ENCODE measurements around the gene CEP162. TPM values are rescaled to one million over a fixed set of nuclear protein-coding genes. Genes with fewer than 3 reads are reported as not detected.
"Not testable (repeated sequence)": the region's sequence is repeated elsewhere in the genome, so short reads cannot be mapped to it uniquely, and the experiment has no call there.

CEP162 gene
- total RNA-seq, 2 donors from 2014 or later = 4.5 to 13.1 TPM

DNA sequence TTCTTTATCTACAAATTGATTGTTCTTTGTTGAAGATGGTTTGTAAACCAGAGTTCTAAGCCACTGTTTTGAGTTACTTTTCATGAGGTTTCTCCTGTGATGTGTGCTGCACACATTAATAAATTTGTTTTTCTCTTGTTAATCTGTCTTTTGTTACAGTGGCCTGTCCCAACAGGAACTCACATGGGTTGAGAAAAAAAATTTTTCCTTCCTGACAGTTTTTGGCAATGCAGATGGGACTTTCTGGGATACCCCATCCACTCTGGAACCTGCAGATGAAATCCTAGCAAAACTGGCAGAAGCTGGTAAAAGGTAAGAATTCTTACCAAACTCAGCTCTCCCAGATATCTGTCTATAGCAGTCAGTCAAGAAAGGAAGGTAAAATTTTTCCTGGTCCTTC is 88.1 kb downstream of the CEP162 start:
- intact Hi-C loops (cut with DNase I) = no loop called here
- no peak for TF ChIP-seq POLR2A (IDR thresholded peaks at IDR 0.05)
- TF ChIP-seq, protein P1, sequence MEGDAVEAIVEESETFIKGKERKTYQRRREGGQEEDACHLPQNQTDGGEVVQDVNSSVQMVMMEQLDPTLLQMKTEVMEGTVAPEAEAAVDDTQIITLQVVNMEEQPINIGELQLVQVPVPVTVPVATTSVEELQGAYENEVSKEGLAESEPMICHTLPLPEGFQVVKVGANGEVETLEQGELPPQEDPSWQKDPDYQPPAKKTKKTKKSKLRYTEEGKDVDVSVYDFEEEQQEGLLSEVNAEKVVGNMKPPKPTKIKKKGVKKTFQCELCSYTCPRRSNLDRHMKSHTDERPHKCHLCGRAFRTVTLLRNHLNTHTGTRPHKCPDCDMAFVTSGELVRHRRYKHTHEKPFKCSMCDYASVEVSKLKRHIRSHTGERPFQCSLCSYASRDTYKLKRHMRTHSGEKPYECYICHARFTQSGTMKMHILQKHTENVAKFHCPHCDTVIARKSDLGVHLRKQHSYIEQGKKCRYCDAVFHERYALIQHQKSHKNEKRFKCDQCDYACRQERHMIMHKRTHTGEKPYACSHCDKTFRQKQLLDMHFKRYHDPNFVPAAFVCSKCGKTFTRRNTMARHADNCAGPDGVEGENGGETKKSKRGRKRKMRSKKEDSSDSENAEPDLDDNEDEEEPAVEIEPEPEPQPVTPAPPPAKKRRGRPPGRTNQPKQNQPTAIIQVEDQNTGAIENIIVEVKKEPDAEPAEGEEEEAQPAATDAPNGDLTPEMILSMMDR (IDR thresholded peaks at IDR 0.05) = no peak

DNA sequence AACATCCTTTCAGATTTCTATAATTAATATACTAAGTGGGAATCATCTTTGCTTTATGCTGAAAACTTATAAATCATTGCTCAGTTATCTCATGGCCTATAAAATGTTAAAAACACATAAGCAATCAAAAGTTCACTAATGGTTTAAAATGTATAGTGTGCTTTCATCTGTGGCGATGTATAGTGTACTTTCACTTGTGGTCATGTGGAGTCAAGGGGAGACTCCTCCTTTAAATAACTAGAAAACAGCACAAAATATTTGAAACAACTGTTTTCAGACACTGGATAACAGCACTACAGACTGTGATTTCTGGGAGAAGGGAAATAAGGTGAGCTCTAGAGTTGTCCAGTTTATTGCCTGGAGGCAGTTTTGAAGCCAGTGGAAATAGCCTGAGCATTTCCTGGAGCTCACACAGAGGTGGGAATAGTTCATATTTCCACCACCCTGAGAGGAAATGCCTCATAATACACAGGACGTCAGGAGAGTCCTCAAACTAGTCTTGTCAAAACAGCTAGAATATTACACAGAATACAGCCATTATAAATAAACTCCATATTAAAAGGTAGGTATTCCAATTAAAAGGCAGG is 89.4 kb downstream of the CEP162 start:
- Histone ChIP-seq H3K4me3 (no peak overlapping the region), H3K27me3 (replicated peaks; ENCODE audit: insufficient read depth) (no peaks in the 10 kb centered on the region), H3K27ac (no peak overlapping the region), H3K36me3 (no peaks in the 10 kb centered on the region), H3K4me1 (replicated peaks) (no peaks in the 10 kb centered on the region), H3K9me3 (no peaks in the 10 kb centered on the region)
- intact Hi-C loops (cut with DNase I) = no loop called here
- 61% methylated on average over 2 of the region's 2 CpGs for WGBS
- DNase-seq (ENCODE audit: low spot score) = no peak
- TF ChIP-seq POLR2AphosphoS5 (IDR thresholded peaks at IDR 0.05) (no peak), POLR2A (IDR thresholded peaks at IDR 0.05) (no peak)
- TF ChIP-seq, protein P1 (IDR thresholded peaks at IDR 0.05) = no peak

More for the DNA sequence above, 88.1 kb downstream of the CEP162 start:
- Histone ChIP-seq H3K36me3 (no peaks in the 10 kb centered on the region), H3K27ac (no peak overlapping the region), H3K9me3 (no peaks in the 10 kb centered on the region), H3K4me3 (no peak overlapping the region), H3K4me1 (replicated peaks) (no peaks in the 10 kb centered on the region), H3K27me3 (replicated peaks; ENCODE audit: insufficient read depth) (no peaks in the 10 kb centered on the region)
- no peak for DNase-seq (ENCODE audit: low spot score)

DNA sequence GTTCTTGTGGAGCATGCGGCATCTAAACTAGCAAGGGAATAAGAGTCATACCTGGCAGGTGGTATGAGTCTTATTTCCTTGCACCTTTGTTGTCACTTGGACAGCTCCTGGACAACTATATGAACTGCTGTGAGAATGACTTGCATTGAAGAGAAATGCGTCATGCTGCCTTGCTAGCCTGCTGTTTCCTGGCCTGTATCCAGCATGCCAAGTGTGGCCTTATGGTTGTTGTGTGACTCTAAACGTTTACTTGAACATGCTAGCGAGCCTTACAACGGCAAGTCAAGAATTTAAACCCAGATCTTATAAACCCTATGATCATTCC is 90.4 kb downstream of the CEP162 start:
- no peak for DNase-seq (ENCODE audit: low spot score)
- H3K27me3 ChIP-seq (replicated peaks; ENCODE audit: insufficient read depth) = no peaks in the 10 kb centered on the region
- H3K4me3 ChIP-seq = no peak overlapping the region
- H3K36me3 ChIP-seq = no peaks in the 10 kb centered on the region
- no peaks in the 10 kb centered on the region for H3K9me3 ChIP-seq
- no peaks in the 10 kb centered on the region for H3K4me1 ChIP-seq (replicated peaks)
- TF ChIP-seq POLR2AphosphoS5 (IDR thresholded peaks at IDR 0.05) = no peak
- TF ChIP-seq POLR2A (IDR thresholded peaks at IDR 0.05) = no peak
- TF ChIP-seq, protein P1 (IDR thresholded peaks at IDR 0.05) = no peak
- 80% methylated on average over 5 of the region's 5 CpGs for WGBS
- no peak overlapping the region for H3K27ac ChIP-seq
- intact Hi-C loops (cut with DNase I) = no loop called here

DNA sequence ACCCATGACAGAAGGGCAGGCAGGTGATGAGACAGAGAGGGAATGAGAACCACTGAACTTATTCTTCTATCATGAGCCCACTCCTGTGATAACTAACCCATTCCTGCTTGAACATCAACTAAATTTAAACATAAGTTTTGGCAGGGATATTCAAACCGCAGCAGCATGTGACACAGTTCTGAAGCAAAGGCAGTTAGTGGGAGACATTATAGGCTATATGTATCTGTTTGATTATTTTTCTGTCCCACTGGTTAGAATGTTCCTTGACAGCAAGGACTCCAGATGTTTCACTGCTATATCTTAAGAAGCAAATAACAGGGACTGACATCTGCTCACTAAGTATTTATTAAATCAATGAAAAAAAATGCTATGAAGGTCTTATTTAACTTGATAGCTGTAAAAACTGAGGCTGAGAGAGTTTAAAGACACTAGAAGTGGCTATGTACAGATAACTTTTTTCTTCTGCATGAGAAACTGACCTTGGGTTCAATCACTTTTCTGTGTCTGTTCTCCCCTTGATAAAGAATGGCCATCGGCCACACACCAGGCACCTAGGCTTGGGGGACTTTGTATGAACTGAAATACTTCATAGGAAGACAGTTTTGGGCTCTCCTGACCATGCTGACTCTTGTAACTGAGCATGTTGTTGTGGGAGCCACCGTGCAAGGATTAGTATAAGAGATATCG is 90.9 kb downstream of the CEP162 start:
- no peaks in the 10 kb centered on the region for H3K36me3 ChIP-seq
- H3K4me1 ChIP-seq (replicated peaks) = no peaks in the 10 kb centered on the region
- TF ChIP-seq, protein P1 (IDR thresholded peaks at IDR 0.05) = no peak
- TF ChIP-seq POLR2AphosphoS5 (IDR thresholded peaks at IDR 0.05) (no peak), POLR2A (IDR thresholded peaks at IDR 0.05) (no peak)
- no peaks in the 10 kb centered on the region for H3K27me3 ChIP-seq (replicated peaks; ENCODE audit: insufficient read depth)
- no peaks in the 10 kb centered on the region for H3K9me3 ChIP-seq
- intact Hi-C loops (cut with DNase I) = no loop called here
- 92% methylated on average over 4 of the region's 4 CpGs for WGBS
- no peak for DNase-seq (ENCODE audit: low spot score)
- no peak overlapping the region for H3K27ac ChIP-seq
- H3K4me3 ChIP-seq = no peak overlapping the region

DNA sequence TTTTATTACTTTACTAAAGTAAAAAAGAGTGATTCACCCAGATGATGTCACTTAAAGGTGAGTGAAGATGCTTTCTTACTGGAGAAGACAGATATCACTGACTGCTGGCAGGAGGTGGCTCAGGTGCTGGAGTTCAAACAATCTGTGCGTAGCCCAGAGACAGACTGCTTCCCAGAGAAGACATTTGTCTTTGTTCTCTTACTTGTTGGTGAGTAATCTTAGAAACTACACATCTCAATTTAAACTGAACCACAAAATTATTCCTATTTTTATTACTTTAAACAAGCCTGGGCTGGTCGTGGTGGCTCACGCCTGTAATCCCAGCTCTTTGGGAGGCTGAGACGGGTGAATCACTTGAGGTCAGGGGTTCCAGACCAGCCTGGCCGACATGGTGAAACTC is 92.2 kb downstream of the CEP162 start:
- H3K9me3 ChIP-seq = no peaks in the 10 kb centered on the region
- DNase-seq (ENCODE audit: low spot score) = no peak
- no peaks in the 10 kb centered on the region for H3K27me3 ChIP-seq (replicated peaks; ENCODE audit: insufficient read depth)
- no peak overlapping the region for H3K4me3 ChIP-seq
- 88% methylated on average over 5 of the region's 5 CpGs for WGBS
- no peak overlapping the region for H3K27ac ChIP-seq
- H3K4me1 ChIP-seq (replicated peaks) = no peaks in the 10 kb centered on the region
- H3K36me3 ChIP-seq = no peaks in the 10 kb centered on the region
- TF ChIP-seq POLR2A (IDR thresholded peaks at IDR 0.05) (no peak), POLR2AphosphoS5 (IDR thresholded peaks at IDR 0.05) (no peak)
- TF ChIP-seq, protein P1 (IDR thresholded peaks at IDR 0.05) = no peak
- intact Hi-C loops (cut with DNase I) = no loop called here

DNA sequence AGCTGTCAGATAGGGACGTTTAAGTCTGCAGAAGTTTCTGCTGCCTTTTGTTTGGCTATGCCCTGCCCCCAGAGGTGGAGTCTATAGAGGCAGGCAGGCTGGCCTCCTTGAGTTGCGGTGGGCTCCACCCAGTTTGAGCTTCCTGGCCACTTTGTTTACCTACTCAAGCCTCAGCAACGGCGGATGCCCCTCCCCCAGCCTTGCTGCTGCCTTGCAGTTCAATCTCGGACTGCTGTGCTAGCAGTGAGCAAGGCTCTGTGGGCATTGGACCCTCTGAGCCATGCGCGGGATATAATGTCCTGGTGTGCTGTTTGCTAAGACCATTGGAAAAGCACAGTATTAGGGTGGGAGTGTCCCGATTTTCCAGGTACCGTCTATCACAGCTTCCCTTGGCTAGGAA is 94.1 kb downstream of the CEP162 start:
- H3K9me3 ChIP-seq; H3K27me3 ChIP-seq (replicated peaks; ENCODE audit: insufficient read depth); H3K27ac ChIP-seq; H3K4me3 ChIP-seq; H3K36me3 ChIP-seq; intact Hi-C loops (cut with DNase I); H3K4me1 ChIP-seq (replicated peaks); DNase-seq (ENCODE audit: low spot score): not testable (repeated sequence)
- 98% methylated on average over 9 of the region's 9 CpGs for WGBS

DNA sequence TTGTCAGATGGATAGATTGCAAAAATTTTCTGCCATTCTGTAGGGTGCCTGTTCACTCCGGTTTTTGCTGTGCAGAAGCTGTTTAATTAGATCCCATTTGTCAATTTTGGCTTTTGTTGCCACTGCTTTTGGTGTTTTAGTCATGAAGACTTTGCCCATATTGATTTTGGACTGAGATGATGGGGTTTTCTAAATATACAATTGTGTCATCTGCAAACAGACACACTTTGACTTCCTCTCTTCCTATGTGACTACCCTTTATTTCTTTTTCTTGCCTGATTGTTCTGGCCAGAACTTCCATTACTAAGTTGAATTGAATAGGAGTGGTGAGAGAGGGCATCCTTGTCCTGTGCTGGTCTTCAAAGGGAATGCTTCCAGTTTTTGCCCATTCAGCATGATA is 97.9 kb downstream of the CEP162 start:
- H3K9me3 ChIP-seq; intact Hi-C loops (cut with DNase I); H3K4me1 ChIP-seq (replicated peaks); H3K27me3 ChIP-seq (replicated peaks; ENCODE audit: insufficient read depth); DNase-seq (ENCODE audit: low spot score); H3K36me3 ChIP-seq; H3K27ac ChIP-seq; H3K4me3 ChIP-seq: not testable (repeated sequence)
- 50% methylated on average over 1 of the region's 1 CpG for WGBS
